HG03045 (cell line): ENCODE results near the gene GGCT.
"Not testable (repeated sequence)": the region's sequence is repeated elsewhere in the genome, so short reads cannot be mapped to it uniquely, and the experiment has no call there.

ENCODE experiments used
- ATAC-seq: cut with Tn5 transposase; IDR thresholded peaks from one replicate; pipeline ENCODE4 v1.9.1; 2021; ENCODE audit warnings: mild to moderate bottlenecking, moderate library complexity; ENCODE audit not compliant: unreplicated experiment

GGCT gene, protein sequence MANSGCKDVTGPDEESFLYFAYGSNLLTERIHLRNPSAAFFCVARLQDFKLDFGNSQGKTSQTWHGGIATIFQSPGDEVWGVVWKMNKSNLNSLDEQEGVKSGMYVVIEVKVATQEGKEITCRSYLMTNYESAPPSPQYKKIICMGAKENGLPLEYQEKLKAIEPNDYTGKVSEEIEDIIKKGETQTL

GRCh38 chr7:30504301-30505173, at the start of gene GGCT:
Gene GGCT, minus strand, starts transcription at chr7:30504829. Its CDS starts 120 bp downstream, at chr7:30504709.
- peak; percentile 99 for ATAC-seq

- no peak for ATAC-seq
These were observed 48.9 kb upstream of the GGCT start for GRCh38 chr7:30553546-30553945.

- ATAC-seq, result no peak
These were observed 48.5 kb upstream of the GGCT start for GRCh38 chr7:30553141-30553540.

DNA sequence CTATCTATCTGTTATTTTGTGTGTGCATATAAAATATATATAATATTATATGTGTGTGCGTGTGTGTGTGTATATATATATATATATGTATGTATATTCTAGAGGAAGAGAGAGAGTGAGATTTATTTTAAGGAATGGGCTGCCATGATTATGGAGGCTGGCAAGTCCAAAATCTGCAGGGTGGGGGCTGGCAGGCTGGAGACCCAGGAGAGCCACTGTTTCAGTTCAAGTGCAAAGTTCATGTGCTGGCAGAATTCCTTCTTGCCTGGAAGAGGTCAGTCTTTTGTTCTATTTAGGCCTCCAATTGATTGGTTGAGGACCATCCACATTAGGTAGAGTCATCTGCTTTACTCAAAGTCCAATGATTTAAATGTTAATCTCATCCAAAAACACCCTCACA, 47.7 kb upstream of the GGCT start:
- ATAC-seq, result no peak

DNA sequence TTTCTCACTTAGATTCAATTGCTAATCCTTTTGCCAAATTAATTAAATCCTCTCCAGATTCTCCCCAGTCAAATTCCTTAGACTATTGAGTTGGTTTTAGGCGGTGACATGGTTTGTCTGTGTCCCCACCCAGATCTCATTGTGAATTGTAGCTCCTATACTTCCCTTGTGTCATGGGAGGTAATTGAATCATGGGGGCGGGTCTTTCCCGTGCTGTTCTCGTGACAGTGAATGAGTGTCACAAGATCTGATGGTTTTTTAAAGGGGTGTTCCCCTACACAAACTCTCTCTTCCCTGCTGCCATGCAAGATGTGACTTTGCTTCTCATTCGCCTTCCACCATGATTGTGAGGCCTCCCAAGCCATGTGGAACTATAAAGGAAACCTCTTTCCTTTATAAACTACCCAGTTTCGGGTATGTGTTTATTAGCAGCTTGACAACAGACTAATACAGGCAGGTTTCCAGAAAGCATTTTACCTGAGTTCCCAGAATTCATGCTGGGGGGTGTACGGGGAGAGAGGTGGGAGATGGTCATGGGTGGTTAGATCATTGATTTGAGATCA, 45.4 kb upstream of the GGCT start:
- ATAC-seq, result no peak

- ATAC-seq, result peak; percentile 64
These were observed 44.2 kb upstream of the GGCT start for GRCh38 chr7:30548845-30549244.

- ATAC-seq, result no peak
These were observed 42.0 kb upstream of the GGCT start for GRCh38 chr7:30546596-30546995.

DNA sequence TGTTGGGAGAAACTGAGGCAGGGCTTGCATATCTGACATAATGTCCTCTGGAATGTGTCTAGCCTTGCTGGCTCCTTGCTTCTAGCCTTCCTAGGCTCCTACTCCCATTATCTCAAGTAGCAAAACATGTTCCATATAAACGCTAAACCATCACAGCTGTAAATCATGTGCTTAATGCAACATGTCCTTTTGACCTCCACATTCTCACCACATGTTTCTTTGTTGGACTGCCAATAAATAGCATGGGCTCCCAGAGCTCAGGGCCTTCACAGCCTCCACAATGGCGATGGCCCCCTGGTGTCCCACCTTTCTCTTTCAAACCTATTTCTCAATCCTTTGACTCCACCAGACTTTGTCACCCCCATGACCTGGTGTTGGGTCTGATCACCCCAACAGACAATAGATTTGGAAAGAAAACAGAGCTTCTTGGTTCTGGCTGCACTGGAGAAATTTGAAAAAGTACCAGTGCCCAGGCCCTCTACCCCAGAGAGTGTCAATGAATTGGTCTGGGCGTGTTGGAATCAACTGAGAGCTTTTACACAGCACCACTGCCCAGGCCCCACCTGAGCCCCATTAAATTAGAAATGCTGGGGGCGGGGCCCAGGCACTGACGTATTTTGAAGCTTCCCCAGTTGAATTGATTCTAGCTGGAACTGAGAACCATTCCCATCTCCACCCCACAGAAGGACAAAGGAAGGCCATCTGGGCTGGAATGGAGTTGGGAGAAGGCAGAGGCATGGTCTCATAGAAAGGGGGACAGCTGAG, 41.3 kb upstream of the GGCT start:
- no peak for ATAC-seq

- ATAC-seq, result no peak
These were observed 39.3 kb upstream of the GGCT start for GRCh38 chr7:30543813-30544525.

GRCh38 chr7:30543115-30543514, 38.5 kb upstream of the GGCT start:
- not testable (repeated sequence) for ATAC-seq

DNA sequence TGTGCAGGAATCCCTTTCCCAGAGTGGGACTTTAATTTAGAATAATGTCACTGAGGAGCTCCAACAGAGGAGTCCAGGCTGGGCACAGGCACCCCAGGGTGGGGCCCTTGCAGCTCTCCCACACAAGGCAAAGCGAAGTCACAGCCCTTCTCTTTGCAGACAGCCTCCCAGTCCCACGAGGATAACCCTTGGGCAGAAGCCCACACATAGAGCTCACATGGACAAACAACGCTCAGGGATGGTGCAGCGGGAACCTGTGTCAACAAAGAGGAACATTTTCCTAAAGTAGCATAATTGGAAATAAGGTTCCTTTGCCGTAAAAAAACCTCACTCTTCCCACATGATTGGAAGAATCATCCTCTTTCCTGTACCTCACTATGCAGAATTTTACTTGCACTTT, 29.3 kb upstream of the GGCT start:
- no peak for ATAC-seq

GRCh38 chr7:30531286-30531685, 26.7 kb upstream of the GGCT start:
- no peak for ATAC-seq

GRCh38 chr7:30530373-30530772, 25.7 kb upstream of the GGCT start:
- ATAC-seq, result no peak

DNA sequence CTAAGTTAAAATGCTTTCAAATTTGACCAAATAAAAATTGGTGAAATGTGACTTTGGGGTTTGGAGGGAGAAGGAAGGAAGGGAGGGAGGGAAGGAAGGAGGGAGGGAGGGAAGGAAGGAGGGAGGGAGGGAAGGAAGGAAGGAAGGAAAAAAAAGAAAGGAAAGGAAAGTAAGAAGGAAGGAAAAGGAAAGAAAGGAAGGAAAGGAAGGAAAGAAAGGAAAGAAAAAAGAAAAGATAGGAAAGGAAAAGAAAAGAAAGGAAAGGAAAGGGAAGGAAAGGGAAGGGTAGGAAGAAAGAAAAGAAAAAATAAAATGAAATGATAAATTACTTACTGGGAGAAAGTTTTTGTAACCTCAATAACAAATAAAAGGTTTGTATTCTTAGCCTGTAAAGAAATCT, 24.1 kb upstream of the GGCT start:
- ATAC-seq, result no peak

GRCh38 chr7:30527297-30527696, 22.7 kb upstream of the GGCT start:
- not testable (repeated sequence) for ATAC-seq

DNA sequence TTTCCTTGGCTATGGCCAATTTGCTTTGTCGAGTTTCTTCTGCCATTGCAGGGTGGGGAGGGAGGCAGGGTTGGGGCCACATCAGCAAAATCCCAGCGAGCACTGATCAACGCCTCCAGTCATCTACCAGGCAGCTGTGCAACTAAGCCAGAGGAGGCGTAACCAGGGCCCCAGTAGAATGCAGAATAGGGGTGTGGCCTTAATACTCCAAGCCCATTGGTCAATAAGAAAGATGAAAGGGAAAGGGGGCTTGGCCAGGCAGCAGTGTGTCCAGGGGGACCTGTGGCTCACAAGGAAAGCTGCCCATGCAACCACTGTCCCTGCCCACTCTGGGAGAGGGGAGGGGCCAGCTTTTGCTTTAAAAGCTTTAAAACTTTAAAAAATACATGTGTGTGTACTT, 21.5 kb upstream of the GGCT start:
- no peak for ATAC-seq

- ATAC-seq, result no peak
These were observed 20.8 kb upstream of the GGCT start for GRCh38 chr7:30525429-30525828.

GRCh38 chr7:30524545-30524944, 19.9 kb upstream of the GGCT start:
- ATAC-seq, result no peak

DNA sequence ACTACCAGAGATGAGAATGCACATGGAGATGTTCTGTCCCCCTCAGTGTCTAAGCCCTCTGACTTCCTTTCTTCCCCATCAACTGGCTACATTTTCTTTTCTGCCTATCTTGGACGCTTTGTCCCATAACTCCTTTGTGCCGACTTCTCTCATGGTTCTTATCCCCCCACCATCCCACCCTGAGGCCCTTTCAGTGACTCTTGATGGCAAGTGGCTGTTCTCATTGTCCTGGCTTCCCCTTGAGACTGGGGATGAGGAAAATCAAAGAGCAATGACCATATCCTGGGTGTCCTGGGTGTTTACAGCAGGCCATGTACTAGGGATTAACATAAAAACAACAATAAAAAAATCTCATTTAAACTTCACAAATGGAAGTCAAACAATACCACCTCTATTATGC, 18.8 kb upstream of the GGCT start:
- no peak for ATAC-seq

DNA sequence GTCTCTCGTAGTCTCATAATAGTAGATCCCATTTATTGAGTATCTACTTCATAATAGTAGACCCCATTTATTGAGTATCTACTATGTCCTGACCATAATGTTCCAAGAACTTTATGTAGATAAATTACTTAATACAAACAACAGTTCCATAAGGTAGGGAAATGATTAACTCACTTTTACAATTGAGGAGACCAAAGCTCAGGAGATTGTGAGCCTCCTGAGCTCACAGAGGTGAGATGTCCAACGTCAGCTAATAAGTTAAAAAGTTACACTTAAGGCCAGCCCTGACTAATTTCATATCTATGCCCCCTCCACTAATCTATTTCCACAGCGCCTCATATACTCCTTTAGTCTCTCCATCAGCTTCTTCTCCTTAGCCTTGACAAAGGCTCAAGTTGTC, 17.5 kb upstream of the GGCT start:
- no peak for ATAC-seq

GRCh38 chr7:30521532-30521931, 16.9 kb upstream of the GGCT start:
- ATAC-seq, result no peak
